Sigmoid colon (tissue), 7 donors: ENCODE results near the gene ZBED1. TPM values are rescaled to one million over a fixed set of nuclear protein-coding genes. Genes with fewer than 3 reads are reported as not detected.
A peak's percentile ranks its signal among the peaks of the same experiment; 100 is the strongest.
"Not testable (repeated sequence)": the region's sequence is repeated elsewhere in the genome, so short reads cannot be mapped to it uniquely, and the experiment has no call there.

Experiments used
- DNase-seq: peaks from one replicate; pipeline ENCODE4 v3.0.0-alpha.2; 2019
- H3K27ac ChIP-seq, 4 donors: fragments of 200-600 bp; sonication (generic); one replicate each; pipeline ENCODE4 v1.5.1; 2016 to 2019; ENCODE audit warnings: mild to moderate bottlenecking in 1 of 4
- H3K27me3 ChIP-seq, 3 donors: fragments of 200-600 bp; sonication (generic); one replicate each; pipeline ENCODE4 v1.5.1; 2019; ENCODE audit warnings: mild to moderate bottlenecking in 1 of 3
- H3K36me3 ChIP-seq, 4 donors: fragments of 200-600 bp; sonication (generic); one replicate each; pipeline ENCODE4 v1.5.1; 2016 to 2019
- H3K4me1 ChIP-seq, 4 donors: fragments of 200-600 bp; sonication (generic); one replicate each; pipeline ENCODE4 v1.5.1; 2017 to 2019
- H3K4me3 ChIP-seq, 4 donors: fragments of 200-600 bp; sonication (generic); one replicate each; pipeline ENCODE4 v1.5.1; 2017 to 2019; ENCODE audit warnings: mild to moderate bottlenecking in 2 of 4, moderate library complexity in 1 of 4
- H3K9me3 ChIP-seq, 4 donors: fragments of 200-600 bp in 3 of 4; sonication (generic) in 3 of 4; one replicate each; pipeline versions ENCODE4 v1.5.1 to v1.6.1; 2013 to 2019
- EP300 ChIP-seq, 4 donors: sonication (generic); formaldehyde crosslinking; IDR thresholded peaks; one replicate each; pipeline ENCODE4 v1.6.1; 2017; ENCODE audit warnings: antibody characterized with exemption in 4 of 4
- POLR2A ChIP-seq, 2 donors: fragments of 450-650 bp; IDR thresholded peaks; one replicate each; pipeline ENCODE4 v1.6.1; 2016; ENCODE audit warnings: antibody characterized with exemption in 2 of 2, mild to moderate bottlenecking in 2 of 2, moderate library complexity in 2 of 2
- POLR2AphosphoS5 ChIP-seq, 4 donors: sonication (generic); formaldehyde crosslinking; IDR thresholded peaks; one replicate each; pipeline ENCODE4 v1.6.1; 2017; ENCODE audit warnings: antibody characterized with exemption in 4 of 4
- WGBS, 2 donors: extraction: QIAGEN DNeasy Blood & Tissue Kit; methylation state at CpG; one replicate each; pipeline ENCODE4 v1.1.7; 2013; 5-methylcytosine and 5-hydroxymethylcytosine counted together
- intact Hi-C: fragments of 100-400 bp; cut with DNase I; formaldehyde crosslinking; loops from one replicate; pipeline ENCODE4 v1.15.1; 2023
- polyA plus RNA-seq, 3 donors: library from polyadenylated mRNA; stranded (reverse); fragments of 200-250 nt; gene quantifications; one replicate each; pipeline ENCODE4 v1.2.3, GENCODE V29; 2013
- total RNA-seq, 4 donors: library from RNA; depleted of rRNA; stranded (reverse); fragments of >200 nt; gene quantifications; one replicate each; pipeline ENCODE4 v1.1.0, GENCODE V29; 2016
- TF ChIP-seq, protein P1 (sequence below), 4 experiments: fragments of 450-650 bp in 3 of 4; fragments of 200-600 bp in 1 of 4; IDR thresholded peaks; one replicate each; pipeline ENCODE4 v1.5.1; 2016 to 2019; ENCODE audit warnings: antibody characterized with exemption in 4 of 4, mild to moderate bottlenecking in 3 of 4, moderate library complexity in 2 of 4
- donor health status: healthy with polysubstance abuse.
- donor health status: Bipolar disorder and iron deficiency.
- donor health status: healthy.

The ZBED1 gene
- total and polyA plus RNA-seq, 7 donors: 24.6 to 35.6 (median 28.5) TPM

GRCh38 chrX:2478546-2479419 is 22.0 kb downstream of the ZBED1 start:
- no peaks in the 10 kb centered on the region for H3K27me3 ChIP-seq
- H3K4me3 ChIP-seq: no peak overlapping the region
- peaks cover 0 to 5% (median 2%) of the 10 kb centered on the region in 4 donors for H3K4me1 ChIP-seq
- DNase-seq: no peak
- TF ChIP-seq, protein P1, sequence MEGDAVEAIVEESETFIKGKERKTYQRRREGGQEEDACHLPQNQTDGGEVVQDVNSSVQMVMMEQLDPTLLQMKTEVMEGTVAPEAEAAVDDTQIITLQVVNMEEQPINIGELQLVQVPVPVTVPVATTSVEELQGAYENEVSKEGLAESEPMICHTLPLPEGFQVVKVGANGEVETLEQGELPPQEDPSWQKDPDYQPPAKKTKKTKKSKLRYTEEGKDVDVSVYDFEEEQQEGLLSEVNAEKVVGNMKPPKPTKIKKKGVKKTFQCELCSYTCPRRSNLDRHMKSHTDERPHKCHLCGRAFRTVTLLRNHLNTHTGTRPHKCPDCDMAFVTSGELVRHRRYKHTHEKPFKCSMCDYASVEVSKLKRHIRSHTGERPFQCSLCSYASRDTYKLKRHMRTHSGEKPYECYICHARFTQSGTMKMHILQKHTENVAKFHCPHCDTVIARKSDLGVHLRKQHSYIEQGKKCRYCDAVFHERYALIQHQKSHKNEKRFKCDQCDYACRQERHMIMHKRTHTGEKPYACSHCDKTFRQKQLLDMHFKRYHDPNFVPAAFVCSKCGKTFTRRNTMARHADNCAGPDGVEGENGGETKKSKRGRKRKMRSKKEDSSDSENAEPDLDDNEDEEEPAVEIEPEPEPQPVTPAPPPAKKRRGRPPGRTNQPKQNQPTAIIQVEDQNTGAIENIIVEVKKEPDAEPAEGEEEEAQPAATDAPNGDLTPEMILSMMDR (IDR thresholded peaks at IDR 0.05): no peak
- TF ChIP-seq POLR2A (IDR thresholded peaks at IDR 0.05) (no peak), POLR2AphosphoS5 (IDR thresholded peaks at IDR 0.05) (no peak), EP300 (IDR thresholded peaks at IDR 0.05) (no peak)
- no peaks in the 10 kb centered on the region for H3K36me3 ChIP-seq
- intact Hi-C loops: no loop called here
- 88 to 92% methylated on average over 21 of the region's 21 CpGs for WGBS, 2 donors
- H3K27ac ChIP-seq: no peak overlapping the region
- no peaks in the 10 kb centered on the region for H3K9me3 ChIP-seq

DNA sequence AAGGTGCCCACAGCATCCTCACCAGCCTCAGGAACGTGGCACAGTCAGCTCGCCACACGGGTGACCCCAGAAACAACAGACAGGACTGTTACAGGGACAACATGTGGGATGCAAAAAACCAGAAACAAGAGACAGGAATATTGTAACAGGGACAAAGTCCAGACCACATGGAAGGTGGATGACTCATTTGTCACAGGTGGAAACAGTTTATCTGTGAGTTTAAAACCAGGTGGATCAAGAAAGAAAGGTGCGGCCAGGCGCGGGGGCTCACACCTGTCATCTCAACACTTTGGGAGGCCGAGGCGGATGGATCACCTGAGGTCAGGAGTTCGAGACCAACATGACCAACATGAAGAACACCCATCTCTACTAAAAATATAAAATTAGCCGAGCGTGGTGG is 23.5 kb downstream of the ZBED1 start:
- WGBS, 2 donors: 30 to 79% methylated on average over 11 of the region's 11 CpGs
- intact Hi-C loops, H3K4me1 ChIP-seq, H3K36me3 ChIP-seq, H3K9me3 ChIP-seq, H3K27ac ChIP-seq, H3K27me3 ChIP-seq, H3K4me3 ChIP-seq, DNase-seq: not testable (repeated sequence)

- no peak for TF ChIP-seq EP300 (IDR thresholded peaks at IDR 0.05)
- TF ChIP-seq POLR2A (IDR thresholded peaks at IDR 0.05): no peak
- TF ChIP-seq, protein P1 (IDR thresholded peaks at IDR 0.05): no peak
- TF ChIP-seq POLR2AphosphoS5 (IDR thresholded peaks at IDR 0.05): no peak
- Histone ChIP-seq H3K36me3 (no peaks in the 10 kb centered on the region), H3K9me3 (no peaks in the 10 kb centered on the region), H3K4me1 (no peaks in the 10 kb centered on the region), H3K4me3 (no peak overlapping the region), H3K27me3 (no peaks in the 10 kb centered on the region), H3K27ac (no peak overlapping the region)
- WGBS, 2 donors: 92 to 94% methylated on average over 18 of the region's 18 CpGs
- intact Hi-C loops: no loop called here
- DNase-seq: no peak
These were observed 25.6 kb downstream of the ZBED1 start for GRCh38 chrX:2474963-2475726.

DNA sequence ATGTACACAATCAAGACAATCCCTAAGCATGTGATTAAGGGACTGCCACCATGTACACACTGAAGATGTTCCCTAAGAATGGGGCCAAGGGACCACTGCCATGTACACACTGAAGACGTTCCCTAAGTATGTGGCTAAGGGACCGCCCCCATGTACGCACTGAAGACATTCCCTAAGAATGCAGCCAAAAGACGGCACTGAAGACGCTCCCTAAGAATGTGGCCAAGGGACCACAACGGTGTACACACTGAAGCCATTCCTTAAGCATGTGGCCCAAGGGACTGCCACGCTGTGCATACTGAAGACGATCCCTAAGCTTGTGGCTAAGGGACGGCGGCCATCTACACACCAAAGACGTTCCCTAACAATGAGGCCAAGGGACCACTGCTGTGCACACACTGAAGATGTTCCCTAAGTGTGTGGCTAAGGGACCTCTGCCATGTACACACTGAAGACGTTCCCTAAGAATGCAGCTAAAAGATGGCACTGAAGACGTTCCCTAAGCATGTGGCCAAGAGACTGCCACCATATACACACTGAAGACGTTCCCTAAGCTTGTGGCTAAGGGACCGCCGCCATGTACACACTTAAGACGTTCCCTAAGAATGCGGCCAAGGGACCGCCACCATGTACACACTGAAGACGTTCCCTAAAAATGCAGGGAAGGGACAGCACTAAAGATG is 26.4 kb downstream of the ZBED1 start:
- no peaks in the 10 kb centered on the region for H3K36me3 ChIP-seq
- H3K4me1 ChIP-seq: no peaks in the 10 kb centered on the region
- WGBS, 2 donors: 86% methylated on average over 20 of the region's 20 CpGs
- no peaks in the 10 kb centered on the region for H3K27me3 ChIP-seq
- no peak for TF ChIP-seq EP300 (IDR thresholded peaks at IDR 0.05)
- TF ChIP-seq POLR2AphosphoS5 (IDR thresholded peaks at IDR 0.05): no peak
- TF ChIP-seq, protein P1 (IDR thresholded peaks at IDR 0.05): no peak
- no peak for TF ChIP-seq POLR2A (IDR thresholded peaks at IDR 0.05)
- H3K4me3 ChIP-seq: no peak overlapping the region
- DNase-seq: no peak
- no peaks in the 10 kb centered on the region for H3K9me3 ChIP-seq
- intact Hi-C loops: no loop called here
- no peak overlapping the region for H3K27ac ChIP-seq

- H3K9me3 ChIP-seq, H3K36me3 ChIP-seq, H3K27me3 ChIP-seq, intact Hi-C loops, H3K4me3 ChIP-seq, H3K27ac ChIP-seq, H3K4me1 ChIP-seq: not testable (repeated sequence)
- 26 to 69% methylated on average over 15 of the region's 15 CpGs for WGBS, 2 donors
- peak; percentile 9 for DNase-seq
These were observed 27.7 kb downstream of the ZBED1 start for GRCh38 chrX:2473064-2473463.
